T-cell (primary cell): ENCODE data around the gene UGCG. TPM values are rescaled to one million over a fixed set of nuclear protein-coding genes. Genes with fewer than 3 reads are reported as not detected.

Experiments used
- ATAC-seq, 4 experiments: fragments of 200-7000 bp in 3 of 4; fragments of 150-1000 bp in 1 of 4; cut with Tn5 transposase; replicated peaks in 1 of 4; 1 replicate in 3 of 4; 2 replicates in 1 of 4; pipeline ENCODE4 v1.10.0; 2021; ENCODE audit warnings: moderate library complexity in 3 of 4, mild to moderate bottlenecking in 2 of 4, moderate number of reproducible peaks in 1 of 4
- CTCF ChIA-PET, 2 donors: fragments of 300-600 bp; sonication (Branson Sonifier 250); formaldehyde crosslinking; loops; one replicate each; lab custom pipeline; 2022; ENCODE audit warnings: antibody characterized with exemption in 2 of 2; lab: Charles Lee
- POLR2A ChIA-PET, 2 donors: fragments of 300-600 bp; sonication (Branson Sonifier 250); formaldehyde crosslinking; loops; one replicate each; lab custom pipeline; 2022; ENCODE audit warnings: antibody characterized with exemption in 2 of 2; lab: Charles Lee
- DNase-seq, 35 experiments: peaks; one replicate each; pipeline versions ENCODE4 v3.0.0 to v3.0.0-alpha.2; 2013 to 2023
- H3K27ac ChIP-seq: one replicate; pipeline ENCODE4 v1.5.1; 2013; ENCODE audit warnings: low read length
- H3K27me3 ChIP-seq, 2 experiments: replicated peaks in 1 of 2; 1 replicate in 1 of 2; 2 replicates in 1 of 2; pipeline versions ENCODE4 v1.6.1 to v1.7.0; 2013; ENCODE audit warnings: low read length in 1 of 2, mixed read lengths in 1 of 2; ENCODE audit not compliant: control insufficient read depth in 2 of 2, insufficient read depth in 2 of 2; ENCODE audit errors: extremely low read depth in 1 of 2
- H3K36me3 ChIP-seq, 2 donors: 1 replicate in 1 of 2; 2 replicates in 1 of 2; pipeline versions ENCODE4 v1.6.1 to v1.7.0; 2013; ENCODE audit warnings: low read length in 1 of 2; ENCODE audit not compliant: control insufficient read depth in 2 of 2, insufficient read depth in 1 of 2; ENCODE audit errors: extremely low read depth in 1 of 2
- H3K4me1 ChIP-seq, 2 experiments: 1 replicate in 1 of 2; 2 replicates in 1 of 2; pipeline versions ENCODE4 v1.6.1 to v1.7.0; 2013; ENCODE audit warnings: low read length in 2 of 2, mixed read lengths in 1 of 2; ENCODE audit not compliant: insufficient read depth in 2 of 2, control insufficient read depth in 1 of 2; ENCODE audit errors: extremely low read depth in 1 of 2
- H3K4me3 ChIP-seq, 2 donors: 1 replicate in 1 of 2; 2 replicates in 1 of 2; pipeline versions ENCODE4 v1.5.1 to v1.7.0; 2013; ENCODE audit warnings: mild to moderate bottlenecking in 2 of 2, low read length in 1 of 2, moderate library complexity in 1 of 2; ENCODE audit not compliant: control insufficient read depth in 1 of 2; ENCODE audit errors: extremely low read depth in 1 of 2
- H3K9me3 ChIP-seq: 2 replicates; pipeline ENCODE4 v1.7.0; 2013
- H3K27ac Mint-ChIP-seq, 2 donors: one replicate each; pipeline ENCODE4 v1.8.0; 2020 to 2021; ENCODE audit warnings: mild to moderate bottlenecking in 2 of 2, mixed read lengths in 2 of 2
- H3K27me3 Mint-ChIP-seq, 2 donors: one replicate each; pipeline ENCODE4 v1.8.0; 2021 to 2022; ENCODE audit warnings: mixed read lengths in 2 of 2
- H3K36me3 Mint-ChIP-seq: one replicate; pipeline ENCODE4 v1.8.0; 2021; ENCODE audit warnings: mixed read lengths
- H3K4me1 Mint-ChIP-seq, 3 donors: one replicate each; pipeline ENCODE4 v1.8.0; 2020 to 2022; ENCODE audit warnings: mixed read lengths in 3 of 3, mild to moderate bottlenecking in 1 of 3
- H3K4me3 Mint-ChIP-seq, 3 donors: one replicate each; pipeline ENCODE4 v1.8.0; 2020 to 2022; ENCODE audit warnings: mild to moderate bottlenecking in 3 of 3, mixed read lengths in 3 of 3, moderate library complexity in 3 of 3
- H3K9me3 Mint-ChIP-seq, 3 donors: one replicate each; pipeline ENCODE4 v1.8.0; 2020 to 2022; ENCODE audit warnings: mixed read lengths in 3 of 3
- WGBS: methylation state at CpG from one replicate; pipeline ENCODE4 v1.1.5; 2013; ENCODE audit warnings: missing lambda C conversion rate; ENCODE audit not compliant: insufficient coverage; 5-methylcytosine and 5-hydroxymethylcytosine counted together
- total RNA-seq, 35 experiments: library from RNA in 6 of 35; stranded (reverse) in 6 of 35; fragments of 120-200 nt in 1 of 35; gene quantifications; one replicate each; pipeline versions ENCODE4 v1.2.1 to v1.2.4 and lab custom pipeline; 2013 to 2026

The UGCG gene
- total RNA-seq, 5 donors from 2014 or later (not counting 1 experiment from before 2014, with no cell fraction given): 20.1 to 41.6 (median 24.1) TPM

DNA sequence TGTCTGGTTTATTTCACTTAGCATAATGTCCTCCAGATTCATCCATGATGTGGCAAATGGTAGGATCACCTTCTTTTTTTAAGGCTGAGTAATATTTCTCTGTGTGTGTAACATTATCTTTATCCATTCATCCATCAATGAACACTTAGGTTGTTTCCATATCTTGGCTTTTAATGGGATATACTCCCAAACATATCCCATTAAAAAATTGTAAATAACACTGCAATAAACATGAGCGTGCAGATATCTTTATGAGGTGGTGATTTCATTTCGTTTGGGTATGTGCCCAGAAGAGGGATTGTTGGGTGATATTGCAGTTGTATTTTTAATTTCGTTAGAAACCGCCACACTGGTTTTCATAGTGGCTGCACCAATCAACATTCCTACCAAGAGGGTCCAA, 36.2 kb upstream of the UGCG start:
- WGBS: no CpG with 5 or more reads among the region's 4 CpGs
- no peaks in the 10 kb centered on the region for H3K4me1 ChIP-seq
- no peaks in the 10 kb centered on the region for H3K9me3 ChIP-seq
- no peak overlapping the region for H3K4me3 Mint-ChIP-seq
- H3K4me1 Mint-ChIP-seq: no peaks in the 10 kb centered on the region
- DNase-seq (no peak), ATAC-seq (no peak)
- ChIA-PET CTCF (no interaction called here), POLR2A (no interaction called here)
- H3K27me3 ChIP-seq: no peaks in the 10 kb centered on the region
- no peaks in the 10 kb centered on the region for H3K36me3 Mint-ChIP-seq
- no peak overlapping the region for H3K27ac ChIP-seq
- no peaks in the 10 kb centered on the region for H3K36me3 ChIP-seq
- H3K27ac Mint-ChIP-seq: no peak overlapping the region
- no peak overlapping the region for H3K4me3 ChIP-seq
- peaks cover 0 to 2% of the 10 kb centered on the region in 2 donors for H3K27me3 Mint-ChIP-seq
- H3K9me3 Mint-ChIP-seq: no peaks in the 10 kb centered on the region

DNA sequence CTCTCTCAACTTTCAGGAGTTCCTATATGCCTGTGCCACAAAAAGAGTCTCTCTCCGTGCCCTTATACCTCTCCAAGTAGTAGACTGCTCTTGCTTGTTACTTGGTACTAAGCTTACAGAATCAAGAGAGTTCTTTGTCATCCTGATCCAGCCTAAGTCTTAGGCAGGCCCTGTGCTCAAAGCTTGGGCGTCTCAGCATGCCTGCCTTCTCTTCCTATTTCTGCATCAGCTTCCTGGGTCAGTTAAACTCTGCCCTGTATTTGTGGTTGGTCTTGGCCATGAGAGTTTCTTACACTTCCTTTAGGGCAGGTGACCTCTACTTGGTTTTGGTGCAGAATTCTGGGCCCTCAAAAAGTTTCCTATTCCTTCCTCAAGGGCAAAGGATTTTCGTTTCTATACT, 33.0 kb upstream of the UGCG start:
- Mint-ChIP-seq H3K27ac (no peak overlapping the region), H3K4me1 (peaks cover 0 to 4% (median 4%) of the 10 kb centered on the region in 3 donors), H3K4me3 (no peak overlapping the region), H3K36me3 (no peaks in the 10 kb centered on the region), H3K9me3 (no peaks in the 10 kb centered on the region), H3K27me3 (peaks cover 0 to 2% of the 10 kb centered on the region in 2 donors)
- H3K27ac ChIP-seq: no peak overlapping the region
- DNase-seq (no peak), ATAC-seq (no peak)
- H3K36me3 ChIP-seq: no peaks in the 10 kb centered on the region
- 88% methylated on average over 1 of the region's 3 CpGs for WGBS
- no peak overlapping the region for H3K4me3 ChIP-seq
- ChIA-PET CTCF (no interaction called here), POLR2A (no interaction called here)
- no peaks in the 10 kb centered on the region for H3K4me1 ChIP-seq
- H3K27me3 ChIP-seq: no peaks in the 10 kb centered on the region
- no peaks in the 10 kb centered on the region for H3K9me3 ChIP-seq

DNA sequence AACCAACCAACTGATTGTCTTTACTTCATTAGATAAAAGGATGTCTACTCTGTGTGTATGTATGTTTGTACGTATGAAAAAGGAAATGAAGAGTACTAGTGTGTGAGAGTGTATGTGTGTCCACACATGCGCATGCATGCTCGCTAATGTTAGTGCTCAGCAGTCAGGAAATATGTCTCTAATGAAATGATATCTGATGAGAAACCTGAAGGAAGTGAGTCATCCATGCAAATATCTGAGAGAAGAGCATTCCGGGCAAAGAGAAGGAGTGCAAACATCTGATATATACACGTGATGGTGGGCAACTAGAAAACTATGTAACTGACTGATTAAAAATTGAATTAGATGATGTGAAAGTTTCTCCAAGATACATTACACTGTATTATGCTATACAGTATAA, 29.6 kb upstream of the UGCG start:
- peaks cover 0 to 2% of the 10 kb centered on the region in 2 donors for H3K27me3 Mint-ChIP-seq
- peaks cover 0 to 11% (median 11%) of the 10 kb centered on the region in 3 donors for H3K4me1 Mint-ChIP-seq
- no peaks in the 10 kb centered on the region for H3K36me3 Mint-ChIP-seq
- Histone ChIP-seq H3K27ac (no peak overlapping the region), H3K36me3 (no peaks in the 10 kb centered on the region), H3K27me3 (no peaks in the 10 kb centered on the region), H3K9me3 (no peaks in the 10 kb centered on the region), H3K4me3 (no peak overlapping the region), H3K4me1 (peaks cover 0 to 2% of the 10 kb centered on the region in 2 experiments)
- 27% methylated on average over 4 of the region's 5 CpGs for WGBS
- DNase-seq: peak in 3 of 35 experiments; percentile 2 to 22 (median 11)
- CTCF ChIA-PET: no interaction called here
- POLR2A ChIA-PET: no interaction called here
- peak; percentile 39 to 87 (median 70) for ATAC-seq
- H3K9me3 Mint-ChIP-seq: no peaks in the 10 kb centered on the region
- H3K27ac Mint-ChIP-seq: peak overlapping the region in 1 of 2 donors; percentile 3
- H3K4me3 Mint-ChIP-seq: peak overlapping the region in 1 of 3 donors; percentile 1

DNA sequence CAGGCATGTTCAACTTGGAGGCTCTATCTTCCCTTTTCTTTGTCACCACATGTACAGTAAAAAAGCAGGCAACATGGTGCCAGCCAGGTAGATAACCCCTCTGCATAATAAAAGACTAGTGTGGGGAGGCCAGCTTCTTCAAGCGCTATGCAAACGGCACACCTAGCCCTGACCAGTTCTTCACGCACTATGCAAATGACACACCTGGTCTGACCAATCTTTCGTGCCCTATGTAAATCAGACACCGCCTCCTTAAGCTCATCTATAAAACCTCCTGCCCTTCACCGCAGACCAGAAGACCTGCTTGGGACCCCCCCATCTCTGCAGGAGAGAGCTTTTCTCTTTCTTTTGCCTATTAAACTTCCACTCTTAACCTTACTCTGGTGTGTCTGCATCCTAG, 28.1 kb upstream of the UGCG start:
- no peak overlapping the region for H3K4me3 Mint-ChIP-seq
- Histone ChIP-seq H3K36me3 (no peaks in the 10 kb centered on the region), H3K4me1 (peaks cover 0 to 2% of the 10 kb centered on the region in 2 experiments), H3K27ac (no peak overlapping the region), H3K27me3 (no peaks in the 10 kb centered on the region), H3K4me3 (no peak overlapping the region), H3K9me3 (no peaks in the 10 kb centered on the region)
- peaks cover 0 to 3% of the 10 kb centered on the region in 2 donors for H3K27me3 Mint-ChIP-seq
- no peak overlapping the region for H3K27ac Mint-ChIP-seq
- POLR2A ChIA-PET: interaction anchor here in 1 of 2 donors (0.6 kb wide), 1 partner anchor 12 kb away, joined by 3 read pairs; no protein-coding TSS in a partner anchor
- CTCF ChIA-PET: no interaction called here
- no peaks in the 10 kb centered on the region for H3K36me3 Mint-ChIP-seq
- H3K9me3 Mint-ChIP-seq: no peaks in the 10 kb centered on the region
- DNase-seq (no peak), ATAC-seq (no peak)
- WGBS: 100% methylated on average over 5 of the region's 6 CpGs
- peaks cover 0 to 11% (median 11%) of the 10 kb centered on the region in 3 donors for H3K4me1 Mint-ChIP-seq

DNA sequence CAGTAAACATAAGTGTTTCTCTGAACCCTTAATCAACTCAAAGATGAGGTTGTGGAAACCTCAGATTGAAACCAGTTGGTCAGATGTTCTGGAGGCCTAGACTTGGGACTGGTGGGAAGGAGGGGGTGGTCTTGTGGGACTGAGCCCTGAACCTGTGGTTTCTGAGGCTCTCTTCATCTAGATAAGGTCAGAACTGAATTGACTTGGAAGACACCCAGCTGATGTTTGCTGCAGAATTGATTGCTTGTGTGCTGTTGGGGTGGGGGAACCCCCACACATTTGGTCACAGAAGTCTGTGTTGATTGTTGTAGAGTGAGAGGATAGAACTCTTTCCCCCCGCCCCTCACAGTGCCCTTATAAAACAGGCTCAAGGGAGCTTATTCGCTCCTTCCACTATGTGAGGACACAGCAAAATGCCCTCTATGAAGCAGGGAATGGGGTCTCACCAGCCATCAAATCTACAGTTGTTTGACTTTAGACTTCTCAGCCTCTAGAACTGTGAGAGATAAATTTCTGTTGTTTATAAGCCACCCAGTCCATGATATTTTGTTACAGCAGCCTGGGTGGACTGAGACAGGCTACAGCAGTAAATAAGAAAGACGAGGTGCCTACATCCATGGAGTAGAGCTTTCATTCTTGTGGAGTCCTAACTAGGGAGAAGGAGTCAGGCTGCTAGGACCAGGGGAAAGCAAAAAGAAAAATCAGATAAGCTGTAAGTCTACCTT, 25.7 kb upstream of the UGCG start:
- Histone ChIP-seq H3K27ac (no peak overlapping the region), H3K27me3 (no peaks in the 10 kb centered on the region), H3K9me3 (no peaks in the 10 kb centered on the region), H3K36me3 (no peaks in the 10 kb centered on the region), H3K4me3 (no peak overlapping the region), H3K4me1 (peaks cover 0 to 2% of the 10 kb centered on the region in 2 experiments)
- ChIA-PET POLR2A (interaction anchor here in 1 of 2 donors (0.6 kb wide), 1 partner anchor 138 kb away, joined by 3 read pairs; no protein-coding TSS in a partner anchor), CTCF (no interaction called here)
- Mint-ChIP-seq H3K4me3 (no peak overlapping the region), H3K9me3 (no peaks in the 10 kb centered on the region), H3K36me3 (no peaks in the 10 kb centered on the region), H3K27me3 (peaks cover 0 to 3% of the 10 kb centered on the region in 2 donors), H3K4me1 (peaks cover 0 to 11% (median 11%) of the 10 kb centered on the region in 3 donors), H3K27ac (no peak overlapping the region)
- no peak for DNase-seq
- 100% methylated on average over 1 of the region's 3 CpGs for WGBS
- no peak for ATAC-seq

DNA sequence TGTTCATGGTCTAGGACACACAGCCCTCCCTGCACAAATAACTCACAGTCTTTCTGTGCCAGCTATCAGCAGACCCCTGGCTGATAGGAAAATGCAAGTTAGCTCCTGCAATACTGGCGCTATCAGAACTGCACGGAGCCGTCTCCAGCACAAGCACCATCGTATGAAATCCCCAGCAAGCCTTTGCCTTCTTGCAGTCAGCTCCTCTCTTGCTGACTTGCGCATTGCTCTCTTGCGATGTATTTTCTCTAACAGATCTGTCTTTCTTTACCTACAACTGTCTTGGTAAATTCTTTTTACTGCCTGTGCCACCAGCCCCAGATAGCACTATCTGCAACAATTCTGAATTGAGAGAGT, 25.1 kb upstream of the UGCG start:
- ChIA-PET CTCF (no interaction called here), POLR2A (no interaction called here)
- peaks cover 0 to 3% of the 10 kb centered on the region in 2 donors for H3K27me3 Mint-ChIP-seq
- H3K4me1 Mint-ChIP-seq: peaks cover 0 to 11% (median 11%) of the 10 kb centered on the region in 3 donors
- H3K36me3 Mint-ChIP-seq: no peaks in the 10 kb centered on the region
- ATAC-seq: no peak
- 93% methylated on average over 5 of the region's 6 CpGs for WGBS
- H3K27ac ChIP-seq: no peak overlapping the region
- H3K4me3 ChIP-seq: no peak overlapping the region
- H3K9me3 Mint-ChIP-seq: no peaks in the 10 kb centered on the region
- no peak overlapping the region for H3K27ac Mint-ChIP-seq
- no peak overlapping the region for H3K4me3 Mint-ChIP-seq
- H3K27me3 ChIP-seq: no peaks in the 10 kb centered on the region
- peaks cover 0 to 2% of the 10 kb centered on the region in 2 experiments for H3K4me1 ChIP-seq
- no peaks in the 10 kb centered on the region for H3K36me3 ChIP-seq
- H3K9me3 ChIP-seq: no peaks in the 10 kb centered on the region
- no peak for DNase-seq
